GM21576 (cell line): ENCODE data around the gene NOX1.
A peak's percentile ranks its signal among the peaks of the same experiment; 100 is the strongest.

ENCODE experiments used
- ATAC-seq: cut with Tn5 transposase; IDR thresholded peaks from one replicate; pipeline ENCODE4 v1.9.1; 2021; ENCODE audit warnings: mild to moderate bottlenecking, moderate library complexity; ENCODE audit not compliant: unreplicated experiment

The NOX1 gene

DNA sequence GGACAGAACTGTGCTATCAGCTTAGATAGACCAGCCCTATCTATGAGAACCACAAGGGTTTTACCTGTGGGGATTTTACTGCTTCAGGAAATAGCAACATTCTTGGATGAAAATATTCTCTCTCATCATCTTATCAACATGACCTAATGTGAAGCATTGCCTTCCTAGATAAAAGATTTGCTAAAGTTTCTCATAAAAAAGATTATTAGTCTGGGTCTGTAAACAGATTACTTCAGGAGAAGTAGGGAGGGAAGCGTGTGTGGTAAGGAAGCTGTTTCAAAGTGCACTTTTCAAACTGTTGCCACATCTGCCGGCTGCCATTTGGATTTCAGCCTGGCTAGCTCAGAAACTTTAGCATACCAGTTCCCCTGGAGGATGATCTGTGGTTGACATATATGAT is at the start of gene NOX1:
TSS of gene NOX1 (minus strand) at position 35 of the 400 bp plus-strand sequence. CDS start 220 bp downstream, outside the sequence.
- ATAC-seq, result no peak

DNA sequence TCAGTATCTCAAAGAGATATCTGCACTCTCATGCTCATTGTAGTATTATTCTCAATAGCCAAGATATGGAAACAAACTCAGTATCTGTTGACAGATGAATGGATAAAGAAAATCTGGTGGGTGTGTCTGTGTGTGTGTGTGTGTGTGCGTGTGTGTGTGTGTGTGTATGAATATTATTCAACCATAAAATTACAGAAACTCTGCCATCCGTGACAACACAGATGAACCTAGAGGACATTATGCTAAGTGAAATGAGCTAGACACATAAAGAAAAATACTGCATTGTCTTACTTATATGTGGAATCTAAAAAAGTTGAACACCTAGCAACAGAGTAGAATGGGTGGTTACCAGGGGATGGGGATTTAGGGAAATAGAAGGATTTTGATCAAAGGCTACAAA is 41.4 kb upstream of the NOX1 start:
- no peak for ATAC-seq

DNA sequence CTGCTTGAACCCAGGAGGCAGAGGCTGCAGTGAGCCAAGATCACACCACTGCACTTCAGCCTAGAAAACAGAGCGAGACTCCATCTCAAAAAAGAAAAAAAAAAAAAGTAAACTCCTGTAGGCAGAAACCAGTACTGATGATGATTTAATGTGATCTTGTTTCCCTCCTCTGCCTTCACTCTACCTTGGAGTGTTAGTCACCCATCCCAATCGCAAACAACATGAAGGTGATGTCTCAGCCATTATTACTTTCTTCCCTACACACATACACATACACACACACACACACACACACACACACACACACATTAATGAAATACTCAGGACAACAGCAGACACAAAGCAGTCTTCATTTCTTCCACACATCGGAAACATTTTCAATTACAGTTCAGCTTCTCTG is 39.0 kb upstream of the NOX1 start:
- ATAC-seq, result no peak

DNA sequence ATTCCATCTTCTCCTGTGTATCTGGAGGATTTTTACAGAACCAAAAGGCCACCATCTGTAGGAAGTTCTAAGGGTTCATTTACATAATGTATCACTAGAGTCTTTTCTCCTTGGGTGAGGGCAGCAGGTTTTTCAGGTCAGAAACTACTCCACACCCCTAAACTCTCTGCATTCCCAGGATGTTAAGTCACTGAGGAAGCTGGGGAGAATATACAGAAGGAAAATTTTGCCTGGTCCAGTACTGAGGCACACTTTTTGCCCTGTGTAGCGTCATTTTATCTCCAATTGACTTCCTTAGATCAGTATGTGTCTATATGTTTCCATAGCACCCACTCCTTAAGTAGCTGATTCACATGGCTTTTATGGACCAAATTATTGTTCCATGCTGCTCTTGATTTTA is 37.6 kb upstream of the NOX1 start:
- ATAC-seq, result no peak

DNA sequence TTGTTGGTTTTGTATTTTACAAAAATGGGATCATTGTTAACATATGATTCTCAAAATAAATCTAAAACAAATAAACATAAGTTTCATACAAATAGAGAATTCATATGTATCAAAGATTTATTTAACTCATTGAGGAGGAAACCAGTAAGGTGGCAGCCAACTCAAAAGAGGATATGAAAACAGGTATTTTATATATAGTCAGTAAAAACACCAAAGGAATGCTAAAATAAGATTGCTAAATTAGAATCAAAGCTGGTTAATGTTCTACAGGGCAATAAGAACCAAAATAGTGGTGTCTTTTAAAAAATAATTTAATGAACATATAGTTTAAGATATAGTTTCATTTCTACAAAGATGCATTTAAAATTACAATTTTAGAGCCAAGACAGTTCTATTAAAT is 31.5 kb upstream of the NOX1 start:
- ATAC-seq, result no peak

DNA sequence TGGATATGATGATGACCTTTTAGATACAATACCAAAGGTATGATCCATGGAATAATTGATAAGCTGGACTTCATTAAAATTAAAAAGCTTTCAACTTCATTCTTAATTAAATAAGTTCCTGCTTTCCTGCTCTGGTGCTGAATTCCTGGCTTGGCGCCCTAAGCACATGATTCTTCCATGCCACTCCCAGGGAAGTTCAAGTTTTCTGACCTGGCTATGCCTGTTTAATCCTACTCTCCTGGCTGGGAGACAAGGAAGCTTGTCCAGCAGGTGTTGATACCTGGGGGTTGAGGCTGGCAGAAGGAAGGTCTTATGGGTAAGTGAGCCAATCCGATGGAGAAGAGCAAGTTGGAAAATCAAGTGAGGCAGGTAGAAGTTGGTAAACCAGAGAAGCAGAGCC is 30.3 kb upstream of the NOX1 start:
- no peak for ATAC-seq

DNA sequence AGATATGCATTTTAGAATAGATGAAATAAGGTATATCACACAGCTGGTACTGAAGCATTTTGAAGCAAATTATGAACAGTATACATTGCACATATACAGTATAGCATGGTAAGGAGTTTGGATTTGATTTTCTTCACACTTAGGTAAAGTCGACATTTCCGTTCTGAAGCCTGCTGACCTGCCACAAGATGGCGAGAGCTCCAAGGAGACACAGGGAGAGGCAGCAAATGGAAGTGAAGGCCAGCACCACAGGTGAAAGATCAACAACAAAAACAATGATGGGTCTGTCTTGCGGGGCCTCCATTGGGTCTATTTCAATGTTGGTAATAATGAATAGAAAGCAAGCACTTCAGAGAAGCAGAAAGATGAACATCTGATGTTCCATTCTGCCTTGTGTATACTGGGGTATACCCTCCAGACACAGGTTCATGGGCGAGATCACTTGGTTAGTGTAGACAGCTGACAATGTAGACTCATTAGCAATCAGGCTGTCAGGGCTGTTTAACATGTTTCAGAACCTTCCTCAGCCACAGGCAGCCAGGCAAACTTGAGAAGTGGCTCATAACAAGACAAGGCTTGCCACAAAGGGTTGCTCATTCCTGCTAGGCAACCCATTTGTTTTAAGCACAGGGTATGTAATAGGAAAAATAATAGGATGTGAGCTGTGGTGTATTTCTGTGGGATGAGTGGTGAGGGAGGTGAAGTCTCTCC is 21.4 kb upstream of the NOX1 start:
- no peak for ATAC-seq

DNA sequence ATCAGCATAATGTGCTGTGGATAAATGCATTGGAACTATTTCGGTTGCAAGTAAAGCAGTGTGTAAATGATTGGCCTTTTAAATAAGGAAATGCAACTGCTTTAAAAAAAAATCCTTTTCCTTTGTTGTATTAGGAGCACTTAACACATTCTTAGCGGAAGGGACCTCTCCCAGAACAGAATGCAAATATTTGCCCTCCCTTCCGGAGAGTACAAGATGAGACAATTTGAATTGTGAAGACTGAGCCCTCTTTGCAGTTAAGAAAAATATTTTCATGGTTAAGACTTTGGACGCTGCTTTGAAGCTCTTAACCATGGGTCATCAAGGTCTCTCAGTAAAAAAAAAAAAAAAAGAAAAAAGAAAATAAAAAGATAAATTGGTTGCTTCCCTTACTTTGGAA is 9.5 kb upstream of the NOX1 start:
- no peak for ATAC-seq

DNA sequence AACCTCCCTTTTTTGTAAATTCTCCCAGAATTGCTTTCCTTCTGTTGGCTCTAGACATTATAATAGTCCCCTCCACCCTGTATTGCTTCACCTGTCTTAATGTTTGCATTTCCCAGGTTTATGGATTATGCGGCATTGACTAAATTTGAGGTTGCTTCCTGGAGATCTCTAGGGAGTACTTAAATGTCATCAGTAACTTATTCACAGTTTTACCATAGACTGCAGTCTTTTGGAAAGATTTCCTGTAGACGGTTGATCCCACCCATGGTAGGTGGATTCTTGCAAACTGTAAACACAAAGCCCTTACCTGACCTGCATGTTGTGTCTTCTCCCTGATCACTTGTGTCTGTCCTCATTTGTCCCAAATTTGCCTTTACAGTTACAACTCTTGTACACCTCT is 6.2 kb upstream of the NOX1 start:
- ATAC-seq, result no peak

DNA sequence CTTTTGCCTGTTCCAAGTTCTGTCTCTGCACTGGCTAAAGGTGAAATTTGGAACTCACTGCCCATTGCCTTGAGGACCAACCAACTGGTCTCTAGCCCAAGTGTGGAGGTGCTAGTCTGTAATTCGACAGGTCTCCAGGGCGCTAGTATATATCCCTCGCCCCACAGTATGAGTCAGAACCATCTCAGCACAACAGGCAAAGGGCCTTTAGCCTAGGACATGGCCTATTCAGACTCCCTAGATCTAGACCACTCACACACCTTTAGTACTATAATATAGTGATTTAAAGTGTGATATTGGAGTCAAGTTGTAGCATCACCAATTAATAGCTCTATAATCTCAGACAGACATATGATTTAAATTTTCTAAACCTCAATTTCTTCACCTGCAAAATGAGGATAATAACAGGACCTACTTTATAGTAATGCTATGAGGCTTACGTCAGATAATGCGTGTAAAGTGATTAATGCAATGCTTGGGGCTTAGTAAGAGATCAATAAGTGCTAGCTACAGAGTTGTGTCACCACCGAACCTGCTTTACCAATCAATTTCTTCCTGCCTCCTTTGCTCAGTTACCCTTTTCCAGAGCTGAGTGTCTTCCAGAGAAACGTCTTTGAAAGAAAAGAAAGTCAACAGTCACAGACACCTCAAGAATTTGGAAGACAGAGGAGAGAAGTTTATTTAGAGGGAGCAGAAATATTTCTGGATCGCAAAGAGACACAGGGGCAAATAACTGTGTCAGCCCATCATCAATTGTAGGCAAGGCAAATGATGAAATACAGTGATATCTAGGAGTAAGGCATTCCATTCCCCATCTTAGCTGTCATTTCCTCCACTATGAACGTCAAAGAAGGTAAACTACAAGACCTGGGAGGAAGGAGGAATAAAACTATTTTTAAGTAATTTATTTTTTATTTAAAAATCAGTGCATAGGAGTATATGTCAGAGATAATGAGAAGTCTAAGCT is 2.3 kb downstream of the NOX1 start:
- no peak for ATAC-seq

DNA sequence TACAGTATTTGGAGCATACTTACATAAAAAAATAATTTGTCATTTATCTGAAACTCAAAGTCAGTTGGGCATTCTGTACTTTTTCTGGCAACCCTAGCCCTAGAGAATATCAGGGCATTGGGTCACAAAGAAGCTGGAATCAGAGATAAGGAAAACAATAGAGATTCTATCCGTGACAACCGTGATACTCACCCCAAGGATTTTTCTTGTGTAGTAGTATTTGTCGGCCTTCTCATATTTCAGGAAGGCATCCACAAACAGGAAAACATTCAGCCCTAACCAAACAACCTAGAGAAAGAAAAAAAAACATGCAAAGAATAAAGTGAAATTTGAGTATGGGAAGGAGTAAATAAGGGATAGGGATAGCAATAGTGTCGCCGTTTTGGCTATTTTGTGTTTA is 3.6 kb downstream of the NOX1 start:
- no peak for ATAC-seq

DNA sequence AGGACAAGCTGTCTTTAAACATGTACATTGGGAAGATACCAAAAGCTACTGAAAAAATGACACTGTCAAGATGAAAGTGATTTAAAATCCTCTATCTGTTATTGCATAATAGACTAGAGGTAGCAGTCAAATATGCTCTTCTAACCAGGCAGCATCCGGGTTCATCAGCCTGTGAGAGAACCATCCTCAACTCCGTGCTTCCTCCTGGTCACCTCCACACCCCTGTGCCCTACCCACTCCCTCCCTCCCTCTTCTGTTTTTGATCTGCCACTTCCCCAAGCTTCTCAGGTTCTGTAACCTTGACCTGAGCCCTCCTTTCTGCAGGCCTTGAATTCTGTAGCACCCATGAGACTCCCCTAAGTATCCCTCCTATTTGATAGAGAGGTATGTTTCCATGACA is 5.9 kb downstream of the NOX1 start:
- no peak for ATAC-seq

DNA sequence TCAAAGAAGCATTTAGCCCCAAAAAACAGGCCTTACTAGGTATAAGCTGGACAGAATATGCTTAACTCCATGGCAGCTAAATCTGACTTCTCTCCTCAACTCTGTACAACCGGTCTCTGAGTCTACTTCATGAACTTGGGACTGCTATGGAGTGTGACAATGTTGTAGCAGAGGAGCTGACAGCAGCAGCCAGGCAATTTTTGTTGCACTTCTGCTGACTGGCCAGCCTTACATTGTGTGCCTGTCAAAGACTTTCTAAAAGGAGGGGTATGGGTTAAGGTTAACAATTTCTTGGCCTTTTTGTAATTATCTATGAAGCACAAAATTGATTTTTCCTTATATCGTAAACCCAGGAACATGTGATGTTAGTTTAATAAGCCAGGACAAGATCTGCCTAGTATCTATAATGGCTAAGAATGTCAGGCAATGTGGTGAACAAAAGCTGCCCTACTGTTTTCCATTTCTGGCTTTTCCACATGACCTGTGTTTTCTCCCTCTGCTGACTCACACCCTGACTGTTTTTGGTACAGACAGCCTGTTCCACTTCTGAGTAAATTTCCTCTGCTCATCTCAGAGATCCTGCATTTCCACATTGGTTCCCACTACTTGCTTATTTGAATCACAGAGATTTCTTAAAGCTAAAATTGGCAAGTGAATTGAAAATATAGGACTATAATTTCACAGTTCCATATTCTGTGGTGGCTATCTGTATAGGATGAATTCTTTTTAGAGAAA is 9.3 kb downstream of the NOX1 start:
- no peak for ATAC-seq

DNA sequence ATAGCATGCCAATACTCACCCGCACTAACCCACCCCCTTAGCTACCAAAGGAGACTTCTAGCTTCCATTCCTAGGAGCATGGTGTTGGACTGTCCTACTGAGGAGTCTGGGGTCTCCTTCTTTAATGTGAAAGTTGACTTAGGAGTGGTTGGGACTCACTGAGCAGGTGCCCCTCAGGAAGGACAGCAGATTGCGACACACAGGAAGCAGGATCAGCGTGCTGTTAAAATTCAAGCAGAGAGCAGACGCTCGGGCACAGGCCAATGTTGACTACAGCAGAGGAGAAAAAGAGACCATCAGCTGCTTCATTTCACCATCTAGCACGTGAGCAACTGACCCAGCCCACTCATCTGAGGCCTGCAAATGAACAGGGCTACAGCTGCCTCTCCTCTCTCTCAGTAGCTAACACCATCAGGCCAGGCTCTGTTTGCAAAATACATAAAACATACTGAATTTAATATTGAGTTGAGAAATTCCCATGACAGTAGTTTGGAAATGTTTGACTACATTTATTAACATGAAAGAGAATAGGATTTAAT is 10.8 kb downstream of the NOX1 start:
- ATAC-seq, result no peak

DNA sequence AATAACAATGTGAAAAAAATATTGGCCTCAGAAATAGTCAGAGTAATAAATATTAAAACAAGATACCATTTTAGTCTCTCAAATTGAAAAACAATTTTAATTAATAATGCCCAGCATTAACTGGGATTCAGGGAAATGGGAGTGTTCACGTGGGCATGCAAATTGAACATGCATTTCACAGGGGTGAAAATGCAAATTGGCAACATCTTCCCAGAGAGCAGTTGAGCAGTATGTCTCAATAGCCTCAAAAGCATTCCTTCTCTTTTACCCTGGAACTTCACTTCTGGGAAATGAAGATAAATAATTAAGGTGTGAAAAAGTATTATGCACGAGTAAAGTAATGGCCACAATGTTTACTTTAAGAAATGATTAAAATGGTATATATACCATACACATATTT is 21.3 kb downstream of the NOX1 start:
- ATAC-seq, result no peak

DNA sequence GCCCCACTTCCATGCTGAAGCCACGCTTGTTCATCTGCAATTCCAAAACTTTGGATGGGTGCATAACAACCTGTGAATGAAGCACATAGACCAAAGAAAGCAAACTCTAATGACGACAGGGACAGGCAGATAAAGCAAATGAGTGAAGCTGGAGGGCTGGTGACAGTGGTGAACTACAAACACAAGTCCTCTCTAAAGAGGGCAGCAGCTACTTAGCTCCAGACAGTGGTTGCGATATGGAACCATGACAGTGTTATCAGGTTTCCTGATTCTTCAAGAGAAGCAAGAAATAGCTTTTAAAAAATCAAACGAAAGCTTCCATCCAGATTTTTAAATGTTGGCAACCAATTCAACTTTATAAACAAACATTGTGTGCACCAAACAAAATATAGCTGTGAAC is 23.8 kb downstream of the NOX1 start:
- no peak for ATAC-seq

DNA sequence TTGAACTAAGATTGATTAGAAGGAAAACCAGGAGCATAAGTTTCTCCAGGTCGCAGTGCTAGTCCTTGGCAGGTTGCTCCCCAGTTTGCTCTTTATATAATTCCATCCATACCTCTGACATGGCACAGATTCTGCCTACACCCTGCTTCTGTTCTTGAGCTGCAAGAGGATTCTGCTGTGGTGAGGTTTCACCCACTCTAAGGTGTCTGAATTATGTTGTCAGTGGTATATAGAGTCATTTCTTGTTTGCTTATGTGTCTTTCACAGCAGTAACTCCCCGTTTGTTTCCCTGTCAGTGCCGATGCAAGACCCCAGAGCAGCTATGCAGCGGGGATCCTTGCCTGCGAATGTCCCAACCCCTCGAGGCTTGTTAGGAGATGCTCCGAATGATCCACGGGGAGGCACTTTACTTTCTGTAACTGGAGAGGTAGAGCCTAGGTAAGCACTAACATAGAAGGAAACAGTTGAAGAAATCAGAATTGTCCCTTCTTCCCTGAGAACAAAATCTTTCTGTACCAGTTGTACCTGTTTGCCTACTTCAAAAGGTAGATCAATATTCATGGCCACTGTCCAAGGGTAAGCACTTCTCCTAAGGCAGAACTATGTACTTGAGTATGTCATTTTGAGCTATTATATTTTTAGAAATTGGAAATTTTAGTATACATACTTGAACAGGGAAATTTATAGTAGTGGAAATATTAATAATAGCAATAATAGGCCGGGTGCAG is 42.8 kb downstream of the NOX1 start:
- no peak for ATAC-seq

DNA sequence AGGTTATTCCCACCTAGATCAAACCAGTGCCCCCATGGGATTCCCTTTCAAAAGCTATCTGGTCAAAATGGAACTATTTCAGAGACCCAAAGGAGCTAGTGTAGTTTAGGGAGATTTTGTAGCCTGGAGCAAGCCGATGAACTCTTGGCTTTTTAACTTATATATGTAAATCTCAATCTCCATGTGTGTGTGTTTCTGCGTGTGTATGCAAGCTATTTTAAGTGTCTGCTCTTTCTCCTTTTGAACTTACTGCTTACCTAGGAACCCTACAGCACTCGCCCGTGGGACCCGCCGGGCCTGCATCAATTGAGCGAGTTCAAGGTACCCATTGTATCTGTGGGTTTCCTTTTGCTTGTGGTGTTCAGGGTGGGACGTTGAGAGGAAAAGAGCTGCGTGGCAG is 43.6 kb downstream of the NOX1 start:
- peak; percentile 35 for ATAC-seq

DNA sequence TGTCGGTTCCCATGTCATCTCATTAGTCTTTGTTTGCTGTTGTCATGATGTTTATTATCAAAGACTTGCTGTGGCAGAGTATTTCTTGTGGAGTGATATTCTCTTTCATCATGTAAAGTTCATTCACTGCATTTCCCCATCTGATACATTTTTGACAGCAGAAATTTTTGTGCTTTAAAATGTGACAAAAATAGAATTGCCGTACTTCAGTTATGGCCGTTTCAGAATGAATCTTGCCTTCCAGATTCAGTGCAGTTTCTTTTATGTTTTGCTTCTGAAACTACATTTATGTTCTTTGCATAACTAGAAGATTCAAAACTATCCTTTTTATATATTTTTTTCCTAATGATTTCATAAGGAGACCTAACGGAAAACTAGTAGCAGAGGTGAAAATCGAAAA is 44.0 kb downstream of the NOX1 start:
- peak; percentile 27 for ATAC-seq

DNA sequence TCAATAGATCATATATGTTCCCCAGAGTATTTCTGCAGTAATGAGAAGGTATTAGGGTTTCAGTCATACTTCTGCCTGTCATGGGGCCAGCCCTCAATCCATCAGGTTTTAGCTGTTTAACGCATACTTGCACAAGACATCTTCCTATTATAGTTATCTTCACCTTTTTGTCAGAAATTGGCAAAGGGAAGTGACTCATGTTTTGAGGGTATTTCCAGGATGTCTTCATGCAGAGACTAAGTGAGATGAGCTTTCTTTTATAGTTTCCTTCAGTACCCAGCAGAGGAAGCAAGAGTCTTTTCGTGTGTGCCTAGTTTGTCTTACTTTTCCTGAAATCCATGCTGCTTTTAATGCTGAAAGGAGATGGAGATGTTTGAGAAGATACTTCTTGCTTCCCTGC is 44.4 kb downstream of the NOX1 start:
- peak; percentile 76 for ATAC-seq
